HUES6 (cell line): ENCODE results near the gene TMEM42.
"Not testable (repeated sequence)": the region's sequence is repeated elsewhere in the genome, so short reads cannot be mapped to it uniquely, and the experiment has no call there.

Experiments
- H3K27ac ChIP-seq: 2 replicates; pipeline ENCODE4 v1.7.0; 2013; ENCODE audit warnings: low read depth, mild to moderate bottlenecking, low read length, inconsistent platforms
- H3K27me3 ChIP-seq: 2 replicates; pipeline ENCODE4 v1.6.1; 2013; ENCODE audit warnings: low read length; ENCODE audit not compliant: control insufficient read depth, insufficient read depth
- H3K36me3 ChIP-seq: 2 replicates; pipeline ENCODE4 v1.6.1; 2013; ENCODE audit warnings: low read length; ENCODE audit not compliant: control insufficient read depth, insufficient read depth
- H3K4me1 ChIP-seq: 2 replicates; pipeline ENCODE4 v1.6.1; 2013; ENCODE audit warnings: low read length; ENCODE audit not compliant: control insufficient read depth, insufficient read depth
- H3K4me3 ChIP-seq: 2 replicates; pipeline ENCODE4 v1.5.1; 2013; ENCODE audit warnings: low read depth, low read length
- H3K9ac ChIP-seq: one replicate; pipeline ENCODE4 v1.6.1; 2013; ENCODE audit warnings: mild to moderate bottlenecking, low read length
- H3K9me3 ChIP-seq: 2 replicates; pipeline ENCODE4 v1.6.1; 2013; ENCODE audit warnings: low read depth, low read length; ENCODE audit not compliant: control insufficient read depth, insufficient read depth

TMEM42 gene

DNA sequence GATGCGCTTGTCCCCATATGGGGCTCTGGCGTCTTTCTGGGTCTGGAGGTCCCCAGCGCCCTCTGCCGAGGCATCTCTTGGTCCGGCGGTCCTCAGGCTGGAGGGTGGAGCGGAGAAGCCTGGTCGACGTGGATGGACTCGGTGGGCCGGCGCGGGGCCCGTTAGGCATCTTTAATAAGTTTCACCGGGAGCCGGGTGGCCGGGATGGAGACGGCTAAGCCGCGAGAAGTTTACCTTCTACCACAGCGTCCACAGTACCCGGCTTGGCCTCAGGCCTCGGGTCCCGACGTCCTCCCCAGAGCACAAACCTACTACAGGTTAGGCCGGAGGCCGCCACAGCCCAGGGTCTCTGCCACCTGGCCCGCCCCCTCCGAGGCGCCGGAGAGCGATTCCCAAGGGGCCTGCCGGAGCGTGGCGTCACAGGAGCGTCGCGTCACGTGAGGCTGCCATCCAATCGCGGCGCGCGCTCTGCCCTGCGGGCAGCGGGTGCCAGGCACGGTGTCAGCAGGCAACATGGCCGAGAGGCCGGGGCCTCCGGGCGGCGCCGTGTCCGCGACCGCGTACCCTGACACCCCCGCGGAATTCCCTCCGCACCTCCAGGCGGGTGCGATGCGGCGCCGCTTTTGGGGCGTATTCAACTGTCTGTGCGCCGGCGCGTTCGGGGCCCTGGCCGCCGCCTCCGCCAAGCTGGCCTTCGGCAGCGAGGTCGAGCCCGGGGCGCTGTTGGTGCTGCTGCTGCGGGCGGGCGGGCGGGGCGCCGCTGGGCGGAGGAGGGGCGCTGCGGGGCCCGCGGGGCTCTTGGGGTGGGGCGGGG is at the start of gene TMEM42:
TSS of gene TMEM42 (plus strand) at position 501 of the 814 bp plus-strand sequence. CDS start at position 514, 13 bp downstream.
- Histone ChIP-seq H3K27ac (peak within 1 kb of the TSS; percentile 38; the same call in 1 of the 2 replicates), H3K9me3 (no peaks in the 10 kb centered on the region), H3K4me1 (peaks cover 5% of the 10 kb centered on the region), H3K9ac (peak within 1 kb of the TSS; percentile 84), H3K27me3 (no peaks in the 10 kb centered on the region), H3K4me3 (peak within 1 kb of the TSS; percentile 56), H3K36me3 (peaks cover 13% of the 10 kb centered on the region)

DNA sequence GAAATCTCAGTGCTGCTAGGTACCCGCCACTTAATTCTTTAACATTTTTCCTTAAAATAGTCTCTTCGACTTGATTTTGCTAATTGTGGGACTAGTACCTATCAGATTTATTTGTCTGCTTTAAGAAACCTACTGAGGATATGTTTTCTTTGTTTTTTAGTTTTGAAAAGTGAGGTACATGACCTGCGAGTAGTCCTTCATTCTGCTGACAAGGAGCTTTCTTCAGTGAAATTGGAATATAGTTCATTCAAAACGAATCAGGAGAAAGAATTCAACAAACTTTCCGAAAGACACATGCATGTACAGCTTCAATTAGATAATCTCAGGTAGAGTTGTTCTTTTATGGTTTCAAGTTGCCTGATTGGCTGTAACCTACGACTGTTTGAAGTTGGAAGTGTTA is 47.0 kb upstream of the TMEM42 start:
- Histone ChIP-seq H3K4me3 (no peak overlapping the region), H3K9ac (no peak overlapping the region), H3K36me3 (peaks cover 58% of the 10 kb centered on the region), H3K4me1 (no peaks in the 10 kb centered on the region), H3K27me3 (no peaks in the 10 kb centered on the region), H3K27ac (no peak overlapping the region), H3K9me3 (no peaks in the 10 kb centered on the region; the same call in 1 of the 2 replicates)

DNA sequence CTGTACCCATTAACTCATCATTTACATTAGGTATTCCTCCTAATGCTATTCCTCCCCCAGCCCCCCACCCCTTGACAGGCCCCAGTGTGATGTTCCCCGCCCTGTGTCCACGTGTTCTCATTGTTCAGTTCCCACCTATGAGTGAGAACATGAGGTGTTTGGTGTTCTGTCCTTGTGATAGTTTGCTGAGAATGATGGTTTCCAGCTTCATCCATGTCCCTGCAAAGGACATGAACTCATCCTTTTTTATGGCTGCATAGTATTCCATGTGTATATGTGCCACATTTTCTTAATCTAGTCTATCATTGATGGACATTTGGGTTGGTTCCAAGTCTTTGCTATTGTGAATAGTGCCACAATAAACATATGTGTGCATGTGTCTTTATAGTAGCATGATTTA is 45.4 kb upstream of the TMEM42 start:
- H3K36me3 ChIP-seq, result peaks cover 47% of the 10 kb centered on the region
- H3K27ac ChIP-seq, H3K27me3 ChIP-seq, H3K9ac ChIP-seq, H3K4me3 ChIP-seq, H3K4me1 ChIP-seq, H3K9me3 ChIP-seq: not testable (repeated sequence)

DNA sequence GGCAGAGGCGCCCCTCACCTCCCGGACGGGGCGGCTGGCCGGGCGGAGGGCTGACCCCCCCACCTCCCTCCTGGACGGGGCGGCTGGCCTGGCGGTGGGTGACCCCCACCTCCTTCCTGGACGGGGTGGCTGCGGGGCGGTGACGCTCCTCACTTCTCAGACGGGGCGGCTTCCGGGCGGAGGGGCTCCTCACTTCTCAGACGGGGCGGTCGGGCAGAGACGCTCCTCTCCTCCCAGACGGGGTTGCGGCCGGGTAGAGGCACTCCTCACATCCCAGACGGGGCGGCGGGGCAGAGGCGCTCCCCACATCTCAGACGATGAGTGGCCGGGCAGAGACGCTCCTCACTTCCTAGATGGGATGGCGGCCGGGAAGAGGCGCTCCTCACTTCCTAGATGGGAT is 40.5 kb upstream of the TMEM42 start:
- not testable (repeated sequence) for H3K27ac ChIP-seq, H3K4me1 ChIP-seq, H3K9ac ChIP-seq, H3K4me3 ChIP-seq, H3K9me3 ChIP-seq, H3K27me3 ChIP-seq
- peaks cover 31% of the 10 kb centered on the region for H3K36me3 ChIP-seq

GRCh38 chr3:44825264-44825925 is 36.3 kb upstream of the TMEM42 start:
- 0 out of 2 replicates have a peak, but pooled peaks cover 2% of the 10 kb centered on the region for H3K9me3 ChIP-seq
- no peak overlapping the region for H3K4me3 ChIP-seq
- H3K9ac ChIP-seq, result no peak overlapping the region
- H3K27me3 ChIP-seq, result no peaks in the 10 kb centered on the region
- H3K27ac ChIP-seq, result no peak overlapping the region
- no peaks in the 10 kb centered on the region for H3K4me1 ChIP-seq
- peaks cover 58% of the 10 kb centered on the region for H3K36me3 ChIP-seq

- Histone ChIP-seq H3K4me3 (no peak overlapping the region), H3K9me3 (0 out of 2 replicates have a peak, but pooled peaks cover 2% of the 10 kb centered on the region), H3K36me3 (peaks cover 72% of the 10 kb centered on the region), H3K27me3 (no peaks in the 10 kb centered on the region), H3K9ac (no peak overlapping the region), H3K27ac (no peak overlapping the region), H3K4me1 (no peaks in the 10 kb centered on the region)
These were observed 34.5 kb upstream of the TMEM42 start for GRCh38 chr3:44827196-44827595.

DNA sequence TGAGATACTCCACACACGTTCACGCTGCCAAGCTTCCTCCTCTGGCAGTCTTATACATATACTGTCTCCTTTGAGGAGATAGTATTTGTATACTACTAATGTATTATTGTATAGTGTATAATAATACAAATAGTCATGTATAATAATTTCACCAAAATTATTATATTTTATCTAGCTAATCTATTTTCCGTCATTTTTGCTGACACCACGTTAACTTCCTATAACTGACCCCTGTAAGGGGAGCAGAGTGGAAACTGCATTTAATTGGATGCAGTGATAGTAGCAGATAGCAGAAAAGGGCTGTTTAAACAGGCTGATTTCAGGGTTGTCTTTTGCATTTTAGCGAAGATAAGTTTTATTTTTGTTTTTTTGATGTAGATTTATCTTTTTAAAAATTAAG is 30.5 kb upstream of the TMEM42 start:
- 0 out of 2 replicates have a peak, but pooled peaks cover 2% of the 10 kb centered on the region for H3K9me3 ChIP-seq
- no peak overlapping the region for H3K27ac ChIP-seq
- H3K4me3 ChIP-seq, result no peak overlapping the region
- no peaks in the 10 kb centered on the region for H3K27me3 ChIP-seq
- H3K9ac ChIP-seq, result no peak overlapping the region
- peaks cover 68% of the 10 kb centered on the region for H3K36me3 ChIP-seq
- H3K4me1 ChIP-seq, result no peaks in the 10 kb centered on the region

DNA sequence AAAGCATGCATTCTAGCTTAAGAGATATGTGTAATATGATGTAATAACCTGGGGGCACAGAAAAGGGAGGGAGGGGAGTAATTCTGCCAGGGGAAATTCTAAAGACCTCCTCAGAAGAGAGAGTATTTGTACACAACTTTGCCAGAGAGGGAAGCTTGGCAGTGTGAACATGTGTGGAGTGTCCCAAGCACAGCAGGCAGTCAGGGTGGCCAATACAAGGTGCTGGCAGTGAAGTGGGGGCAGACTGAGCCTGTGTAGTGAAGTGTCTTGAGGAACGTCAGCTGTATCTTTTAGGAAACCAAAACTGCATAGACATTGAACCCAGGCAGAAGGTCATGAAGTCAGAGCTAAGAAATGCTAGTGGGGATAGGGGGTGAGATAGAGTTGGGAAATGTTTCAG is 29.7 kb upstream of the TMEM42 start:
- no peak overlapping the region for H3K27ac ChIP-seq
- H3K9ac ChIP-seq, result no peak overlapping the region
- H3K27me3 ChIP-seq, result no peaks in the 10 kb centered on the region
- no peaks in the 10 kb centered on the region for H3K4me1 ChIP-seq
- H3K4me3 ChIP-seq, result no peak overlapping the region
- peaks cover 68% of the 10 kb centered on the region for H3K36me3 ChIP-seq
- peaks cover 8% of the 10 kb centered on the region for H3K9me3 ChIP-seq

DNA sequence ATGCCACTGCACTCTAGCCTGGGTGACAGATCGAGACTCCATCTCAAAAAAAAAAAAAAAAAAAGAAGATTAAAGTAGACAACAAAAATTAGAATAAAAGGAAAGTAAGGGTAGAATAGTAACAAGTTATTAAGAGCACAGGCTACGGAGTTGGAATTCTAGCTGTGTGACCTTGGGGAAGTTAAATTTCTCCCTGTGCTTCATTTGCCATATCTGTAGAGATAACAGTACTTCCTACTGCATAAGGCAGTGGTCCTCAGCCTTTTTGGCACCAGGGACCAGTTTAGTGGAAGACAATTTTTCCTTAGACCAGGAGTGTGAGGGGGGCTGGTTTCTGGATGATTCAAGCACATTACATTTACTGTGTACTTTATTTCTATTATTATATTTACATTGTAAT is 28.7 kb upstream of the TMEM42 start:
- Histone ChIP-seq H3K4me3 (no peak overlapping the region), H3K36me3 (peaks cover 69% of the 10 kb centered on the region), H3K4me1 (no peaks in the 10 kb centered on the region), H3K27me3 (no peaks in the 10 kb centered on the region), H3K9me3 (peaks cover 10% of the 10 kb centered on the region), H3K27ac (no peak overlapping the region), H3K9ac (no peak overlapping the region)

DNA sequence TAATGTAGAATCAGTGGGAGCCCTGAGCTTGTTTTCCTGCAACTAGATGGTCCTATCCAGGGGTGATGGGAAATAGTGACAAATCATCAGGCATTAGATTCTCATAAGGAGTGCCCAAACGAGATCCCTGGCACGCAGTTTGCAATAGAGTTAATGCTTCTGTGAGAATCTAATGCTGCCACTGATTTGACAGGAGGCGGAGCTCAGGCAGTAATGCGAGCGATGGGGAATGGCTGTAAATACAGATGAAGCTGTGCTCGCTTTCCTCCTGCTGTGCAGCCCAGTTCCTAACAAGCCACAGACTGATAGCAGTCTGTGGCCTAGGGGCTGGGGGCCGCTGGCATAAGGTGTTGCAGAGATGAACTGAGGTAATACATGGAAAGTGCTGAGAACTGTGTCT is 28.3 kb upstream of the TMEM42 start:
- H3K4me1 ChIP-seq, result no peaks in the 10 kb centered on the region
- no peak overlapping the region for H3K9ac ChIP-seq
- no peaks in the 10 kb centered on the region for H3K27me3 ChIP-seq
- peaks cover 10% of the 10 kb centered on the region for H3K9me3 ChIP-seq
- peaks cover 69% of the 10 kb centered on the region for H3K36me3 ChIP-seq
- no peak overlapping the region for H3K4me3 ChIP-seq
- no peak overlapping the region for H3K27ac ChIP-seq

- H3K9me3 ChIP-seq, result peaks cover 10% of the 10 kb centered on the region
- no peak overlapping the region for H3K4me3 ChIP-seq
- no peaks in the 10 kb centered on the region for H3K27me3 ChIP-seq
- no peak overlapping the region for H3K9ac ChIP-seq
- H3K36me3 ChIP-seq, result peaks cover 77% of the 10 kb centered on the region
- H3K4me1 ChIP-seq, result no peaks in the 10 kb centered on the region
- no peak overlapping the region for H3K27ac ChIP-seq
These were observed 26.0 kb upstream of the TMEM42 start for GRCh38 chr3:44835684-44836083.
